Measurements from ENCODE around the gene LIFR.

GRCh38 chr5:38598994-38599617 lies 42.7 kb upstream of the LIFR start:
- TF ChIP-seq NFE2L2 (IDR thresholded peaks at IDR 0.05; ENCODE audit: low read depth, low read length): no peak
- TF ChIP-seq, protein P1, sequence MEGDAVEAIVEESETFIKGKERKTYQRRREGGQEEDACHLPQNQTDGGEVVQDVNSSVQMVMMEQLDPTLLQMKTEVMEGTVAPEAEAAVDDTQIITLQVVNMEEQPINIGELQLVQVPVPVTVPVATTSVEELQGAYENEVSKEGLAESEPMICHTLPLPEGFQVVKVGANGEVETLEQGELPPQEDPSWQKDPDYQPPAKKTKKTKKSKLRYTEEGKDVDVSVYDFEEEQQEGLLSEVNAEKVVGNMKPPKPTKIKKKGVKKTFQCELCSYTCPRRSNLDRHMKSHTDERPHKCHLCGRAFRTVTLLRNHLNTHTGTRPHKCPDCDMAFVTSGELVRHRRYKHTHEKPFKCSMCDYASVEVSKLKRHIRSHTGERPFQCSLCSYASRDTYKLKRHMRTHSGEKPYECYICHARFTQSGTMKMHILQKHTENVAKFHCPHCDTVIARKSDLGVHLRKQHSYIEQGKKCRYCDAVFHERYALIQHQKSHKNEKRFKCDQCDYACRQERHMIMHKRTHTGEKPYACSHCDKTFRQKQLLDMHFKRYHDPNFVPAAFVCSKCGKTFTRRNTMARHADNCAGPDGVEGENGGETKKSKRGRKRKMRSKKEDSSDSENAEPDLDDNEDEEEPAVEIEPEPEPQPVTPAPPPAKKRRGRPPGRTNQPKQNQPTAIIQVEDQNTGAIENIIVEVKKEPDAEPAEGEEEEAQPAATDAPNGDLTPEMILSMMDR (conservative IDR thresholded peaks at IDR 0.05; ENCODE audit: low read depth, low read length): no peak
- no peak for TF ChIP-seq POLR2A (IDR thresholded peaks at IDR 0.05; ENCODE audit: low read depth, low read length)
